Activated T-helper 1 cell treated with anti-CD3 and anti-CD28 coated beads, Interleukin-12 subunit alpha, Interleukin-12 subunit beta, Interleukin-2, Interleukin-4 antibody, amounts not matched to agents 30 ng/mL and 10 ng/mL and 1 ng/mL, durations not matched to agents 14 hours and 24 hours and 36 hours (primary cell): ENCODE data around the gene KNG1. TPM values are rescaled to one million over a fixed set of nuclear protein-coding genes. Genes with fewer than 3 reads are reported as not detected.

Source experiments
- DNase-seq: peaks from one replicate; pipeline ENCODE4 v3.0.0; 2021; ENCODE audit warnings: low spot score
- H3K27ac Mint-ChIP-seq: one replicate; pipeline ENCODE4 v1.8.0; 2021; ENCODE audit warnings: mild to moderate bottlenecking, mixed read lengths
- H3K27me3 Mint-ChIP-seq: one replicate; pipeline ENCODE4 v1.8.0; 2022; ENCODE audit warnings: mild to moderate bottlenecking, moderate library complexity, mixed read lengths; ENCODE audit not compliant: insufficient read depth
- H3K36me3 Mint-ChIP-seq: one replicate; pipeline ENCODE4 v1.8.0; 2021; ENCODE audit warnings: low read depth, mixed read lengths
- H3K4me1 Mint-ChIP-seq: one replicate; pipeline ENCODE4 v1.8.0; 2021; ENCODE audit warnings: low read depth, mixed read lengths
- H3K4me3 Mint-ChIP-seq: one replicate; pipeline ENCODE4 v1.8.0; 2021; ENCODE audit warnings: mild to moderate bottlenecking, moderate library complexity, mixed read lengths
- H3K9me3 Mint-ChIP-seq: one replicate; pipeline ENCODE4 v1.8.0; 2021; ENCODE audit warnings: mixed read lengths
- intact Hi-C: fragments of 100-400 bp; cut with micrococcal nuclease; formaldehyde crosslinking; loops from one replicate; pipeline ENCODE4 v1.15.1; 2024
- total RNA-seq: library from RNA; stranded (reverse); gene quantifications from 2 replicates; pipeline ENCODE4 v1.2.3, GENCODE V29; 2022

KNG1 gene
- total RNA-seq, 1 donor from 2014 or later = not detected

- intact Hi-C loops = no loop called here
- Mint-ChIP-seq H3K27me3 (no peaks in the 10 kb centered on the region), H3K9me3 (no peaks in the 10 kb centered on the region), H3K27ac (peak overlapping the region; percentile 94), H3K4me1 (peaks cover 57% of the 10 kb centered on the region), H3K4me3 (peak overlapping the region; percentile 95), H3K36me3 (peaks cover 77% of the 10 kb centered on the region)
- no peak for DNase-seq
Observed at GRCh38 chr3:186786922-186787321, 69.8 kb downstream of the KNG1 start.

GRCh38 chr3:186787642-186788481 is 70.7 kb downstream of the KNG1 start:
- Mint-ChIP-seq H3K27me3 (no peaks in the 10 kb centered on the region), H3K4me3 (peak overlapping the region; percentile 95)
- intact Hi-C loops = no loop called here

GRCh38 chr3:186788482-186789370 is 71.6 kb downstream of the KNG1 start:
- intact Hi-C loops = no loop called here
- peak overlapping the region; percentile 95 for H3K4me3 Mint-ChIP-seq
- H3K4me1 Mint-ChIP-seq = peaks cover 47% of the 10 kb centered on the region

More at GRCh38 chr3:186787642-186788481, 70.7 kb downstream of the KNG1 start:
- peaks cover 84% of the 10 kb centered on the region for H3K36me3 Mint-ChIP-seq
- no peaks in the 10 kb centered on the region for H3K9me3 Mint-ChIP-seq
- H3K27ac Mint-ChIP-seq = peak overlapping the region; percentile 73
- H3K4me1 Mint-ChIP-seq = peaks cover 48% of the 10 kb centered on the region
- no peak for DNase-seq

GRCh38 chr3:186789554-186790260 is 72.5 kb downstream of the KNG1 start:
- Mint-ChIP-seq H3K4me1 (peaks cover 47% of the 10 kb centered on the region), H3K36me3 (peaks cover 86% of the 10 kb centered on the region), H3K4me3 (no peak overlapping the region), H3K9me3 (no peaks in the 10 kb centered on the region), H3K27me3 (no peaks in the 10 kb centered on the region), H3K27ac (peak overlapping the region; percentile 73)
- intact Hi-C loops = no loop called here
- no peak for DNase-seq

More at GRCh38 chr3:186788482-186789370, 71.6 kb downstream of the KNG1 start:
- no peaks in the 10 kb centered on the region for H3K27me3 Mint-ChIP-seq
- peaks cover 86% of the 10 kb centered on the region for H3K36me3 Mint-ChIP-seq
- H3K27ac Mint-ChIP-seq = peak overlapping the region; percentile 45
- DNase-seq = no peak
- H3K9me3 Mint-ChIP-seq = no peaks in the 10 kb centered on the region

GRCh38 chr3:186790261-186790981 is 73.3 kb downstream of the KNG1 start:
- Mint-ChIP-seq H3K36me3 (peaks cover 82% of the 10 kb centered on the region), H3K27ac (peak overlapping the region; percentile 13), H3K27me3 (no peaks in the 10 kb centered on the region), H3K4me3 (no peak overlapping the region), H3K4me1 (peaks cover 44% of the 10 kb centered on the region), H3K9me3 (no peaks in the 10 kb centered on the region)
- no peak for DNase-seq
- intact Hi-C loops = no loop called here

Other genes with a start within 250 kb of the KNG1 start
- gene CRYGS, start 173.0 kb upstream of the KNG1 start, total RNA-seq = 3.2 TPM in 2 replicates
- gene TBCCD1, start 150.0 kb upstream of the KNG1 start, total RNA-seq = 17.7 and 19.2 TPM in 2 replicates
- gene DNAJB11, start 146.6 kb upstream of the KNG1 start, total RNA-seq = 71.0 and 75.8 TPM in 2 replicates
- 0.16 TPM in 1 of 2 replicates, not detected in the other for gene AHSG, start 104.3 kb upstream of the KNG1 start, total RNA-seq
- not detected in 2 replicates for gene FETUB, start 77.0 kb upstream of the KNG1 start, total RNA-seq
- gene HRG, start 51.3 kb upstream of the KNG1 start, total RNA-seq = not detected in 2 replicates
- 491 and 514 TPM in 2 replicates for gene EIF4A2, start 66.2 kb downstream of the KNG1 start, total RNA-seq
- 111 and 122 TPM in 2 replicates for gene RFC4, start 89.1 kb downstream of the KNG1 start, total RNA-seq
- not detected in 2 replicates for gene ADIPOQ, start 125.4 kb downstream of the KNG1 start, total RNA-seq
- gene ST6GAL1, start 213.2 kb downstream of the KNG1 start, total RNA-seq = 147 and 148 TPM in 2 replicates